Measurements from ENCODE around the gene STX3.

DNA sequence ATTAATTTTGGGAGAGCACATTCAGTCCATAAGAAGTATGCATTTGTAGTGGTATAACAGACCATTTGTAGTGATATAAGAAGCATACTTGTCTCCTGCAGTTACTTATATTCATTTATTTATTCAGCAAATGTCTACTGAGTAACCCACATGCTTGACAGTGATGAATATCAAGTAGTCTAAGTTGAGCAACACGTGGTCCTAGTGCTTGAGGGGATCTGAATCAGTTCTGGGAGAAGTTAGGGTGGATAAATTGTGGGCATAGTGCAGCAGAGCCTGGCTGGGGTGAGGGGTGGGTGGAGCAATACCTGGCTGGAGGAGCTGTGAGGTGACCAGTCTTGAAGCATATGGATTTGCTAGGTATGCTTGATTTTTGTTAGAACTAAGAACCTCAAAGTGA, 24.3 kb downstream of the STX3 start:
- no peak for TF ChIP-seq POLR2AphosphoS5 (IDR thresholded peaks at IDR 0.05)
- TF ChIP-seq CTCF (IDR thresholded peaks at IDR 0.05 in 8 of 11, conservative IDR thresholded peaks at IDR 0.05 in 3 of 11): no peak
- no peak for TF ChIP-seq POLR2A (IDR thresholded peaks at IDR 0.05)

All from spleen (tissue), 7 donors.